ENCODE results near the gene CCDC12.
"Not testable (repeated sequence)": the region's sequence is repeated elsewhere in the genome, so short reads cannot be mapped to it uniquely, and the experiment has no call there.

CCDC12 gene

GRCh38 chr3:46921871-46922271, 54.7 kb downstream of the CCDC12 start:
- DNase-seq, result no peak

GRCh38 chr3:46921041-46921440, 55.5 kb downstream of the CCDC12 start:
- no peak for DNase-seq

DNA sequence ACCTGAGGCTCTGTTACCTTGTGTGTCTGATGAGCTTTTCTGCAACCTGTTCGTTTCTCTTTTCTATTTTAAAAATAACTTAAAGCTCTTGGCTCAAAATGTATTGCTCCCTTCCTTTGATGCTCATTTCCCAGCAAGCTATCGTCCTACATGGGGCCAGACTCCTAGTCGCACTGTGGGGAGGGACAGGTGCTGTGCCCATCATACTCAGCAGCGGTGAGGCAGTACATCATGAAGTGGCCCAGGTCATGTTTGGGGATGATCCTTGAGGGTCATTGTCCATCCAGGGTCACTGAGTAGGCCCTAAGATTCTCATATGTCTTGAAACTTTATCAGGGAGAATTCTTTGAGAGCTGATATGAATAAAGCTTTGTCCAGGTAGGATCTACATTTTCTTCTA, 57.9 kb downstream of the CCDC12 start:
- no peak for DNase-seq

GRCh38 chr3:46918202-46918601, 58.3 kb downstream of the CCDC12 start:
- no peak for DNase-seq

- no peak for DNase-seq
These were observed 59.3 kb downstream of the CCDC12 start for GRCh38 chr3:46917257-46917656.

DNA sequence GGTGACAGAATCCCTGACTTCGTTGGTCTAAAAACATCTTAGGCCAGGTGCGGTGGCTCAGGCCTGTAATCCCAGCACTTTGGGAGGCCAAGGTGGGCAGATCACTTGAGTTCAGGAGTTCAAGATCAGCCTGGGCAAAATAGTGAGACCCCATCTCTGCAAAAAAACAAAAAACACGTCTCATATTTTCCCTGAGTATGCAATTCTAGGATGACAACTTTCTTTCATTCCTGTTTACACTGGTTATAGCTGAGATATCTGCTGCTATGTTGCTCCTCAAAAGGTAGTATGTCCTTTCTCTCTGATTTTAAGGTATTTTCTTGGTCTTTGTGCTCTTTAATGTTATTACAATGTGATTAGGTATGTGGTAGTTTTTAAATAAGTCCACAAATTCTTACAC, 59.7 kb downstream of the CCDC12 start:
- no peak for DNase-seq

- DNase-seq, result no peak
These were observed 60.3 kb downstream of the CCDC12 start for GRCh38 chr3:46916278-46916677.

- DNase-seq, result no peak
These were observed 61.2 kb downstream of the CCDC12 start for GRCh38 chr3:46915297-46915822.

- no peak for DNase-seq
These were observed 61.7 kb downstream of the CCDC12 start for GRCh38 chr3:46914849-46915248.

GRCh38 chr3:46913644-46914043, 62.9 kb downstream of the CCDC12 start:
- DNase-seq, result no peak

- DNase-seq, result no peak
These were observed 63.6 kb downstream of the CCDC12 start for GRCh38 chr3:46912986-46913385.

DNA sequence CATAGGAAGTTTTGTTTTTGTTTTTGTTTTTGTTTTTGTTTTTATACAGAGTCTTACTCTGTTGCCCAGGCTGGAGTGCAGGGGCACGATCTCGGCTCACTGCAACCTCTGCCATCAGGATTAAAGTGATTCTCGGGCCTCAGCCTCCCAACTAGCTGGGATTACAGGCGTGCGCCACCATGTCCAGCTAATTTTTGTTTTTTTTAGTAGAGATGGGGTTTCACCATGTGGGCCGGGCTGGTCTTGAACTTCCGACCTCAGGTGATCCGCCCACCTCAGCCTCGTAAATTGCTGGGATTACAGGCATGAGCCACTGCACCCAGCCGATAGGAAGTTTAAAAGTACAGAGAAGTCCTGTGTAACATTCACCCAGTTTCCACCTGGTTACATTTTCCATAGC, 65.6 kb downstream of the CCDC12 start:
- DNase-seq, result not testable (repeated sequence)

DNA sequence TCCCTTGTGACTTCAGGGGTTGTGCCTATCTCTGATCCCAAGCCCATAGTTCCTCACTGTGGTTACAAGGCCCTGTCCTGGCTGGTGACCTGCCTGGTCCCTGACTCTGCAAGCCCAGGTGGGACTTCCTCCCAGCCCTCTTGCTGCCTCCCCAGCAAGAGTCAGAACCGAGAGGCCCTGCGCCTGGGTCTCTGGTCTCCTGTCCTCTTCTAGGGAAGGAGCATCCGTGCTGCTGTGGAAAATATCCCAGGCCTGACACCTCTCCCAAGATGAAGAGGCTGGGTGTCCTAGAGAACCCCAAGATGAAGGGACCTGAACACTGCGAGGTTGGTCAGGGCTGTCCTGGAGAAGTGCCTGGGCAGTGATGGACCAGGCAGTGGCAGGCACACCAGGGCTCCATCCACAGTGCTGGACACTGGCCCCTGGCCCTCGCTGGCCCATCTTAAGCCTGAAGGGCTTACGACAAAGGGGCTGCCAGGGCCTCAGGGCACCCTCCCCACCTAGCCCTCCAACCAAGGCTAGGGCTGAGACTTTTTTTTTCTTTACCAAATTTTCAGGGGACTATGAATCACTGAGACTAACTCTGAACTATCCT, 66.3 kb downstream of the CCDC12 start:
- DNase-seq, result no peak

- peak; percentile 61 for DNase-seq
These were observed 66.9 kb downstream of the CCDC12 start for GRCh38 chr3:46909535-46910161.

DNA sequence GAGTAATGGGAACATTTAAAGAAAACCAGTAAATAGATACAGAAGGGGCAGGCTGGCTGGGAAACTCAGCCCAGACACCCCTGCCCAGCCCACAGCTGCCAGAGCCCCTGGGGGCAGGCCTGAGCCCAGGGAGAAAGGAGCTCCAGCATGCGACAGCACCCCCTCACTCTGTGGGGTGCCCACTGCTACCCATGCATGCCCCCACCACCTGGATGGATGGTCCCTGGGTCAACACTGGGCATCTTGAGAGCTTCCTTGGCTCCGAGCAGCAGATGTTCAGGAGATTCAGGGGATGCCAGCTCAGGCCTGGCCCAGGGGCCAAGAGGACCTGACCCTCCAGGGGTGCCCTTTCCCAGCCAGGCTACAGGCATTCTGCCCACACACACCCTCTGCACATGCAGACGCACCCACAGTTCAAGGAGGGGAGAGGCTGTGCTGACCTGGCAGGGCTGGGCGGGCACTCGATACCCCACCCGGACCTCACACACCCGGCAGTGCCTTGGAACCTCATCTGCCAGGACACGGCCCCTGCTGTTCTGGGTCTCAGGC, 67.5 kb downstream of the CCDC12 start:
- no peak for DNase-seq

DNA sequence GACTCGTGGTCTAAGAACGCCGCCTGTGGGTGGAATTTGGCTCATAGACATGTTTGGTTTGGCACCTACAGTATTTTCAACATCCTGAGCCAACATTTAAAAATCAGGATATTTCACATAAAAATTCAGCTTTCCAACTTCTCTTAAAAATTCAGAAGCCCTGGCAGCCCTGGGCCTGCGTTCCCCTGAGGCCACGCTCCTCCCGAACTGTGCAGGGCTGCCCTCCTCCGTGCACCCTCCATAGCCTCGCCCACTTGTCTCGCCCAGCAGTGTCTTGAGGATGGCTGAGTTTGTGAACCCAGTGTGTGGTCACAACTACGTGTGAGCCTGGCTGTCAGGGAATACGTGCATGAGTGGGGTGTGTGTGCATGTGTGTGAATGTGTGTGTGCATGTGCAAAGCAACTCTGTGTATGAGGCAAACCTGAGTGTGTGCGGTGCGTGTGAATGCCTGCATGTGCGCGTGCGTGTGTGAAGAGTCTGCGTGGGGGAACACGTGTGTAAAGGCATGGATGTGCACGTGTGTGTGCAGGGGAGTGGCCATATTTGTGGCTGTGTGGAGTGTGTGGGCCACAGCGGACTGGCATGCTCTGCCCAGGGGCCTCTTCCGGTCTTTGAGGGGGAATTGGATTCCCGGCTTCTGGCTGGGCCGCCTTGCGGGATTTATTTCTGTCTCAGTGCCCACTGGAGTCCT, 68.1 kb downstream of the CCDC12 start:
- no peak for DNase-seq

DNA sequence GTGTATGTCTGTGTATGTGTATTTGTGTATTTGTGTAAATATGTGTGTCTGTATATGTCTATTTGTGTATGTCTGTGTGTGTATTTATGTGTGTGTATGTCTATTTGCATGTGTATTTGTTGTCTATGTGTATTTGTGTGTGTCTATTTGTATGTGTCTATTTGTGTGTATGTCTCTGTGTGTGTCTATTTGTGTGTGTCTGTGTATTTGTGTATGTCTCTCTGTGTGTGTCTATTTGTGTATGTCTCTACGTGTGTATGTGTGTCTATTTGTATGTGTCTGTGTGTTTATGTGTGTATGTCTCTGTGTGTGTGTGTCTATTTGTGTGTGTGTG, 68.6 kb downstream of the CCDC12 start:
- DNase-seq, result no peak

DNA sequence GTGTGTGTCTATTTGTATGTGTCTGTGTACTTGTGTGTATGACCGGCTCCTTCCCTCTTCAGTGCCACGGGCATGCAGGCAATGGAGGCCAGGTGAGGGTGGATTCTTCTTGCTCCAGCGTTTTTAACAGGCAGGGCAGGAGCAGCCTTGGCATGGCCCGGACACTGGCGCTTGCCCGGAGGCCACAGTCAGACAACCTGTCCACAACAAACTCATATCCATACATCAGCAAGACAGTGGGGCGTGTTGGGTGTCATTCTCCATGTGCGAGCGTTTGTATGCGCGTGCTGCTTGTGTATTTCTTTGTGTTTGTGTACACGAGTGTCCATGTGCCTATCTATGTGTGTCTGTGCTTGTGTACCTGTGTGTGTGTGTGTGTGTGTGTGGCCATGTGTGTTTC, 69.3 kb downstream of the CCDC12 start:
- DNase-seq, result no peak

DNA sequence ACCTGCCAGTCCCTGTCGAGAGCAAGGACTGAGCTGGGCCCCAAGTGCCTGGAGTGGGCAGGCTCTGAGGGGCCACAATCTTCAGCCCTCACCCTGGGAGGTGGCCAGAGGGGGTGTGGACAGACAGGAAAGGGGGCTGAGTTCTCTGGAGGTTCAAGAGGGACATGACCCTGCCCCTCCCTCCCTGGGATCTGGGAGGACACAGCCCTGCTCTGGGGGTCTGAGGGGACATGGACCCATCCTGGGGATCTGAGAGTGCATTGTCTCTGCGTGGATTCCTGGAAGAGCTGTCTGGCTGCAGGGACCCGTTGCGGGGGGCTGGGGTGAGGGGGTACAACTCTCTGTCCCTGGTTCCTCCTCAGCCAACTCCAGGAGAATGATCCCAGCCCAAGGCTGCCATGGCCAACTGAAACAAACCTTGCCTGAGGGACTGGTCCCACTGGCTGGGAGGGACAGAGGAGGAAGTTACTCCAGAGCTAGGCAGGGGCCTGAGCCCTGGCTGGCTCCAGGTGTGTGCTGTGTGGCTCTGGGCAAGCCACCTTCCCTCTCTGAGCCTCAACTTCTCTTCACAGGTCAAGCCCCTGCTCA, 70.0 kb downstream of the CCDC12 start:
- no peak for DNase-seq

GRCh38 chr3:46905661-46906451, 70.7 kb downstream of the CCDC12 start:
- no peak for DNase-seq

- DNase-seq, result no peak
These were observed 71.4 kb downstream of the CCDC12 start for GRCh38 chr3:46905213-46905560.

- no peak for DNase-seq
These were observed 72.0 kb downstream of the CCDC12 start for GRCh38 chr3:46904303-46905212.
